NCI-H524 (cell line): ENCODE measurements around the gene ACTBL2.

Source experiments
- DNase-seq, 2 experiments: peaks; one replicate each; lab custom pipeline; 2025; lab: John Stamatoyannopoulos, UW

The ACTBL2 gene

DNA sequence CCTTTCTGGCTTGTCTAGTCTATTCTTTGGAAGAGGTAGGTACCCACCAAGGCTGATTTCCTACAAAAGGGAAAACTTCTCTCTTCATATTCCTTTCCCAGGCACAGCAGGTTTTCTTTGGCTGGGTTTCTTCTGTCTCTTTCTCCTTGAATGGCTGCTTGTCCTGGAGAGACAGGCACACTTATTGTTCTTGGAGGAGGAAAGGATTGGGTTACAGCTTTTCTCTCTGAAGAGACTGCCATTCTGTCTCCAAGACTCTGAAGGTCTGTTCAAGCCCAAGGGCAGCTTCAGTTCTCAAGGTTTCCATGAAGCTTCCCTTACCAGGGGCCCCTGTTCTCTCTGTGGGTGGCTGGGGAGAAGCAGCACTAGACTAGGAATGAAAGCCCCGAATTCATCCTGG, 33.9 kb downstream of the ACTBL2 start:
- DNase-seq: peak in 1 of 2 experiments; percentile 35

DNA sequence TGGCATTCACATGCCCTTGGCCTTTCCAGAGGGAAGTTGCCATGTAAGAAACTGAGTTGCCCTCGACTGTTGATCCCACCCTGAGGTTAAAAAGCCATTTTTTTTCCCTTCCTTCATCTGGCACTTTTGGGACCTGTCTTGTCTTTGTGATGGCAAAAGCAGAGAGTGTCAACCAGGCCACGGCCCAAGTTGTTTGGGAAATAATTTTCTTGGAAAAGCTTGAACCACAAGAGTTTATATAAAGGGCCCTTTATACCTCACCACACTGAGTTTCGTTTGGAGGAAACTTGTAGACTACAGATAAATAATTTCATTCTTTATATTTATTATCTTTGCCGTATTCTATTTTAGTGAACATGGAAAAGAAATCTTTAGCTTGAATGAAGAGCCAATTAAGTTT, 34.3 kb downstream of the ACTBL2 start:
- no peak for DNase-seq

DNA sequence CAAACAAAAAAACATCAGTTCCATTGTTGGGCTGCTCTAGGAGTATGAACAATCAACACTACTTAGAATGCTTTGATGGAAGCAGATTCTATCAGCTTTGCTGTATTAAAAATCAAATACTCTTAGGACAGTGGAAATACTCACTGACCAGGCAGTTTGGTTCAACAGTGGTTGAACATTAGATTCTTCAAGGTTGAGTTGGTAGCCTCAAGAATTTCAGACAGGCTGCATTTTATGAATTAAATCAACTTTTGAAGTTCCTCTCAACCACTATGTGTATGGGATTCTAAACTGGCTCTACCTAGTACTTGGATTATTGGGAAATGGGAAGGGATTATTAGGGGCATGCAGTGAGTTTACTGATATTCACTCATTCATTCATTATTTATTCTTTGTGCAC, 35.0 kb downstream of the ACTBL2 start:
- DNase-seq: no peak

DNA sequence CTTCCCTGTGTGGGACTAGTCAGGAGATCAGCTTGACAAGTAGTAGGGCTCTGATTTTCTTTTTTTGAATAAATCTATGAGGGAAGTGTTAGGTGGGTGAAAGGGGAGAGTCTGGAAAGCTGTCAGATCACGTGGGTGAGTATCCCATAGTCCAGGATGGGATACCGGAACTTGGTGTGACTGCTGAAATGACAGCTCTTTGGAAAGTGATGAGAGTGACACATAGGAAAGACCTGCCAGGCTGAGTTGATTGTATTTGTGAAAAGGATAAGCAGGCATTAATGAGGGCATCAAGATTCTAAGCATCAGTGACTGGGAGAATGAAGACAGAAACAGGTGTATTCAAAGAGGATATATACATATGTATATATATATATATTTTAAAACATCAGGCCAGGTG, 35.6 kb downstream of the ACTBL2 start:
- no peak for DNase-seq

DNA sequence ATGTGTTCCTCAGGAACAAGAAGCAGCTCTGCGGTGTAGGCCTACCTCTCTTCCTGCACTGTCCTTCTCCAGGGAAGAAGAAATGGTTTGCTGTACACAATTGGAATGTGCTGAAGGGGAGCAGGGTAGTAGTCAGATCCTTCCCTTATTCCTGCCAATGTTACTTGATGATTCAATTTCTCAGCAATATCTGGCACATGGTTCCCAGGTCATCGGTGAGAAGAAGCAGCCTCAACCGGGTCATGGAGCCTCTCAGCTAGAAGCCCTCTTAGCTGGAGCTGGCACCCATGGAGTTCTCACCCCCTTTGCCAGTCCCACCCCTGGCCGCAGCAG, 36.9 kb downstream of the ACTBL2 start:
- no peak for DNase-seq

DNA sequence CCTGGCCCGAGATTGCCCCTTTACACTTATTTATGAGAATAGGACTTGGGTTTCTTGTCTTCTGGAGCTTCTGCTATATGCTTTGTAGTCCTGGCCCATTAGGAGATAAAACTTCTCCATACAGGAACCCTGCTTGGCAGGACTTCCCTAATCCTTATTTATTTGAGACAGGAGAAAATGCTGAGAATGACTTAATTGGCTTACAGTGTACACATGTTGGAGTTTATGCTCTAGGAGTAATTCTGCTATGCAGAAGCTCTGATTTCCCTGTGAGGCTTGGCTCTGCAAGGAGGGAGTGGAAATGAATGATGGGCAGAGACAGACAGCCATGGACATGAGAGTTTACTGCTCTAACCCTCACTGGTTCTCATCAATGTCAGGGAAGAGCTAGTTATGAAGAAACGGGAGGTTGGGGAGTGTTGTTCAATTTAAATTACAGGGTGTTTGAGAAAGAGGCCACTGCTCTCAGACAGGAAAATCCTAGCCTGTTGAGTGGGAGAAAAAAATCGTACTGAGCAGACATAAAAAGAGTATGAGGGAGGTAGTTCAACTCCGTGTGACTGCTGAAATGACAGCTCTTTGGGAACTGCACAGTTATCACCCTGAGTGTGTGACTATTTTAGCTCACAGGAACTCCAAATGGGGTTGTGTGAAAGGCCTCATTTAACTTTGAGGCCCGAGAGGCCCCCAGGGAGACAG, 37.5 kb downstream of the ACTBL2 start:
- no peak for DNase-seq

DNA sequence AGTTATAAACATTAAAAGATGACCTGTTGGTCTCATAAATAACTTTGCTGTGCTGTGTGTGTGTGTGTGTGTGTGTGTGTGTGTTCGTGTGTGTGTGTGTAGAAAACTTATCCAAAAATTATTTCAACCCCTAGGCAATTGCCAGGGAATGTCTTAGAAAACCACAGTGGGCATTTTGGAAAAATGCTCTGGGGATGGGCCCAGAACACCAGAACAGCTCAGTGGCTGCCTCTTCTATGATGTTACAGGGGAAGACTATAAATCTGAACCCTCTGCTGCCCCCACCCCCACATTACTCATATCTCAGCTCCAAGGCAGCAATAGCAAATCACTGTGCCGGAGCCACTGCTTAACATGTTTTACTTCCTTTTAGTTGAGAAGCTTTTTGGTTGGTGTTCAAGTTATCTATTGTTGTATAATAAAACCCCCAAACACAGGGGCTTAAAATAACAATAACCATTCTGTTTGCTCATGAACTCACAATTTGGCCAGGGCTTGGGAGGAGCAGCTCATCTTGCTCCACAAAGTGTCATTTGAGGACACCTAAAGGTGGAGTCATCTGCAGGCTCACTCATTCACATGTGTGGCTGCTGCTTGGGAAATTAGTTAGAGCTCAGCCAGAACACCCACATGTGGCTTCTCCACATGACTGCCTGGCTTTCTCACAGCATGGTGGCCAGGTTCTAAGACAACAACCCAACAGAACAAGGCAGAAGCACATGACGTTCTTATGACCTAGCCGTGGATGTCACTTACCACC, 40.4 kb downstream of the ACTBL2 start:
- no peak for DNase-seq

DNA sequence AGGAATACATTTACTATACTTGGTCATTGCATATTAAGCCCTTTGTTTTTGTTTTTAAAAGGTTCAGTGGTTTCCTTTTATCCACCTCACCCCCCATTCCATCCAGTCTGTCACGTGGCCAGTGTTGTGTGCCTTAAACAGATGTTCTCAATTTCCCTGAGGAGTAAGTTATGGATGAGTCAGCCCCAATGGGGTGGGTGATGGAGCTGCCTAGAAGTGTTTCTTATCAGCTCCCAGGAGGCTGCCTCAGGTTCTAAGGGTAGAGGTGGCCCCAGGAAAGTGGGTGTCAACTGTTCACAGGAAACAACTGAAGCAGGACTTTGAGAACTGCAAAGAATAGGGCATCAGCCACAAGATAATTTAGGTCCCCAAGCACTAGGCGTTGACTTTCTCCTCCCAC, 41.1 kb downstream of the ACTBL2 start:
- DNase-seq: peak; percentile 15 to 51

DNA sequence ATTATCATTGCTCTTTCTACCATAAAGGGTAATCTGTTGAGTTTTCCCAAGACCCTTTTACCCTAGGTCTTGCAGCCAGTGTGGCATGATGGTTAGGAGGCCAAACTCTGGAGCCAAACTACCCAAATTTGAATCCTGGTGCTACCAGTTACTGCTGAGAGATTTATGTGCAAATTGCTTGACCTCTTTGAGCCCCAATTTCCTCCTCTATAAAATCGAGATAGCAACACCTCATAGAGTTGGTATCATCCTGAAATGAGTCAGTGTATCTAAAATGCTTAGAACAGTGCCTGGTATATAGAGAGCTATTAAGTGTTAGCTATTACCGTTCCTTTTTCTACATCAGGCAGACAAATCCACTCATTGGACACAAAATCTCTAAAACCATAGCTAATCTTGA, 43.0 kb downstream of the ACTBL2 start:
- DNase-seq: no peak

DNA sequence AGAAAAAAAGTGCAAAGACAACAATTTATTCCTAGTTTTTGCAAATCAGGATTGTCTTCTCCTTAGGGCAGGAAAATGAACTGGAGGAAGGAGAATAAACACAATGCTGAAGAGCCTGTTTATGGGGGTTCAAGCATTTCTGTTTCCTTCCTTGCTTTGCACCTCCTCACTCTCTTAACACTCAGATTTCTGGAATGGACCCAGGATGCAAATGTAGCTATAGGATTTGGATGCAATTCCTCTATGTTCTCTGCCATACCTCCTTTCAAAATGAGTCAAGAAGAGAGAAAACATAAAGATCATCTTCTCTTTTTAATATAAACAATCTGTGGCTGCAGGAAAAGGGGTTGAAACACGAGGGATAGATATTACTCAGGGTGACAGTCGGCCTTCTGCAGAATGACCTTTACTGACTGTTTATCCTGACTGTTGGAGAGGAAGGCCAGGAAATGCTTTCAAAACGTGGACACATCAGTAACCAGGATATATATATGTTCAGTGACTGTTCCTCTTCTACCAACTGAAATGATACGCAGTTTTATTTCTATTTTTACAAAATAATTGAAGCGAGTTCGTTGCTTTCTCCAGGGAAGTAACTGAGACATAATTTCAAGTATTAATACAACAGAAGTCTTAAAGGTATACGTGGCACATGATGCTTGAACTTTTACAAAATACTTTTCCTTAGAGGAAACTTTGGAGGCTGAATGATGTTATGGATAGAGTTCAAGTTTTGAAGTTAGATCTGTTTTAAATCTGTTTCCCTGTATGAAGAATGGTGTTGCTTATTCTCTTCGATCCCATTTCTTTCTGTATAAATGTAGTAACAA, 44.4 kb downstream of the ACTBL2 start:
- DNase-seq: no peak

DNA sequence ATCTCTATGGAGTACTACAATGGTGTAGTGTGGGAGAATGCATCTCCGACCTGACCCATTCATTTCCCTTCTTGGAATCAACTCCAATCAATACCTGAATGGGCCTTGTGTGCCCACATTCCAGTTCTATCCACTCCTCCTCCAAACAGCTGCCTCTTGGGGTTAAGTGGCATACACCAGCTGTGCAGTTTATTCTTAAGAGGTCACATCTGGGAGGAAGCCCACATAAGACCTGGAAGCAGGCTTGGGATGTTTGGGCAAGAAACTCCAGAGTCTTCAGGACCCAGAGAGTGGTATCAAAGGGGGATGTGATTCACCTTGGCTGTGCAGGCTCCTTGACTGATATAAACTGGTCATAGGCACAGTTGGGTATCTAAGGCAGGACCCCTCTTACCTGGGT, 46.0 kb downstream of the ACTBL2 start:
- DNase-seq: peak in 1 of 2 experiments; percentile 24

DNA sequence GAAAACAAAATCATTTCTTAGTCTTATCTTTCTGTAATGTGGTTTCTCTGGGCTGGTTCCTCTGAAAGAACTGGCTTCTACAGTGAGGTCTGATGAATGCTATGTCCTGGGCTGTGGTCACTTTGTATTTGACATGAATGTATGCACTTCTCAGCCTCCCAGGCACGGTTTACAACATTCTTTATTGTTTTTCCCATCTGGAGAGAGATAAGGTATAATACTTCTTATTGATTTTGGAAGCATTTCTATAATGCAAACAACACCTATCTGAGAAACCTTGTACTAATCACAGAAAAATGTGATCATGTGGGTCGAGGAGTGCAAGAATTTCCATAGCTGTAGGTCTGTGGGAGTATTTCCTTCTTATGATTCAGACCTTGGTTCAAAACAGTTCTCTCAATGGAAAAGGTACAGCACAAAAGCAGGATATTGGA, 46.9 kb downstream of the ACTBL2 start:
- DNase-seq: no peak

DNA sequence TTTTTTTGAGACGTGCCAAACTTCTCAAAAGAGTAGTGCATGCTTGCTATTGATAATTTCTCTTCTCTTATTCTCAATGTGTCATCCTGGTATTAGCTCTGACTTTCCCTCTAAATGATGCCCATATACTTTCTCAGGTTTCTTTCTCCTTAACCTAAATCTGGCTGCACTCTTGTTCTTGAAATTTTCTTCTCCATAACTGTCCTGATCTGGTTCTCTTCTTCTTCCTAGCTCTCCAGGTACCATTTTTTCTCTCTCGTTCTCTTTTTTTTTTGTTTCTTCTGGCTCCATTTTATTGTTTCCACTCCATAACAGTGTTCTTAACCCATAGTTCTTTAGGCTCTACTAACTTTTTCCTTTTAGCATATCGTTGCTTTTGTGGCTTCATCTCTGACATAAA, 47.9 kb downstream of the ACTBL2 start:
- no peak for DNase-seq

DNA sequence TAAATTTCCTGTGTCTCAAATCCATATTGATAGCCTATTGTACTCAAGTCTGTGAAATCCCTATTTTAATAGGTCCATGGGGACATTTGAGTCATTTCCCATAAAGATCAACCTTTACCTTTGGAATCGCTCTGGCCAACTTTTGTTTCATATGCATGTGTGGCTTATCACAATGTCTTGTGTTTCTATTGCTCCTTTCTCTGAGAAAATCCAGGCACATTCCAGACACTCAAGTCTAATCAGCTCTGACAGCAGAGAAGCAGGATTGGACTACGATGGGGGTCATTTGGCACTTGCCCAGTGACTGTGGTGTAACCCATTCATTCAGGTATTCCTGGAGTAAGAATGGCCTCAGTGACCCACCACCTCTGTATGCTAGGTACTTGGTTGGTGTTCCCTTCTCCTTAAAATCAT, 48.4 kb downstream of the ACTBL2 start:
- no peak for DNase-seq

DNA sequence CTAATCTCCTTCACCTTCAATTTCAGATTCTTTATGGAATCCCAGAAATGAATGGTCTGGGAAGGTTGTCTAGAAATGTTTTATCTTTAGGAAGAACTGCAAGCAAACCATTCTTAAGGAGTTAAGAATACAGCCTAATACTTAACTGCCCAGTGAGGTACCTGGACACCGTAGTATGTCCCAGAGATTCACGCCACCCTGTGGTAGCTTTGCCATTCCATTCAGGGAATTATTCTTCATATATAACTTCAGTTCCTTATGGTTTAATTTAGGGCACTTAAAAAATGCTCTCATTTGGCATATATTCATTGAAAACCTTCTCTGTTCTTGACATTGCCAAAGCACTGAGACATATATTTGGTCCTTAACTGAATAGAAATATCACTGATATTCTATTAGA, 49.7 kb downstream of the ACTBL2 start:
- no peak for DNase-seq

DNA sequence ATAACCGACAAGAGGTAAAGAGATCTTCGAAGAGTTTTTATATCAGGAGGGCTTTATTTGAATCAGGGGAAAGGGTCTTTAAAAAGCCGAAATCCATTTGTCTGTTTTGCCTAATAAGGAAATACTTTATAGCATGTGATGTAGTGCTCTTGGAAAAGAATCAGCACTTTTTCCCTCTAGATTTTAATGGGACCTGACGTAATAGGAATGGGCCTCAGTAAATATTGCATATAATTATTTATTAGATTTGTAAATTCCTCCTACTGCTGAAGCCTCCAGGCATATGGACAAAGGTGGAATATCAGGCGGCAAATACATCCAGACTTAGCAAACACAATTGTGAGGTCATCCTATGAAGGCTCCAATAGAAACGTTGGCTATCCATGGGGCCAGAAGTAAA, 50.9 kb downstream of the ACTBL2 start:
- no peak for DNase-seq
